Activated naive CD8-positive, alpha-beta T cell treated with anti-CD3 and anti-CD28 coated beads for 36 hours (primary cell): Measurements from ENCODE around the gene MLLT3. TPM values are rescaled to one million over a fixed set of nuclear protein-coding genes. Genes with fewer than 3 reads are reported as not detected.

Experiments
- DNase-seq: peaks from one replicate; pipeline ENCODE4 v3.0.0; 2021
- H3K27ac Mint-ChIP-seq: one replicate; pipeline ENCODE4 v1.8.0; 2022; ENCODE audit warnings: mild to moderate bottlenecking, moderate library complexity, mixed read lengths
- H3K27me3 Mint-ChIP-seq: one replicate; pipeline ENCODE4 v1.8.0; 2022; ENCODE audit warnings: mild to moderate bottlenecking, mixed read lengths
- H3K36me3 Mint-ChIP-seq: one replicate; pipeline ENCODE4 v1.8.0; 2021; ENCODE audit warnings: mild to moderate bottlenecking, mixed read lengths
- H3K4me1 Mint-ChIP-seq: one replicate; pipeline ENCODE4 v1.8.0; 2021; ENCODE audit warnings: mixed read lengths
- H3K4me3 Mint-ChIP-seq: one replicate; pipeline ENCODE4 v1.8.0; 2022; ENCODE audit warnings: mild to moderate bottlenecking, moderate library complexity, mixed read lengths
- H3K9me3 Mint-ChIP-seq: one replicate; pipeline ENCODE4 v1.8.0; 2022; ENCODE audit warnings: mixed read lengths
- total RNA-seq, 2 experiments: library from RNA; stranded (reverse); gene quantifications; one replicate each; pipeline ENCODE4 v1.2.3, GENCODE V29; 2021

The MLLT3 gene
- total RNA-seq, 2 experiments from 2014 or later: 68.0 to 69.9 TPM

DNA sequence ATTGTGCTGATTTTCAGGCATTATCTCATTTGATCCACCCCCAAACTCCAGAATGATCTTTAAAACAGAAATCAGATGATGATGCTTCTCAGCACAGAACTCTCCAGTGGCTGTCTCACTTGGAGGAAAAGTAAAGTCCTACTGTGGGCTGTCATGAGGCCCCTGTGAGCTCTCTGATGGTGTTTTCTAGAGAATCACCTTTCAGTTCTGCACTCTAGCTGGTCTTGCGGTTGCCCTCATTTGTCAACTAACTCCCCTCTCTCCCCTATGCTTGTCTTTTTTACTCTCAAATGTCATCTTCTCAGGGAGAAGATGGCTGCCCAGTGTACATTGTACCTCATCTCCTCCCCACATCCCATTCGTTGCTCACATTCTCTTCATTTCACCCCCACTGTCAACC is 295.8 kb downstream of the MLLT3 start:
- H3K27ac Mint-ChIP-seq: no peak overlapping the region
- H3K4me1 Mint-ChIP-seq: peaks cover 32% of the 10 kb centered on the region
- no peak overlapping the region for H3K4me3 Mint-ChIP-seq
- H3K27me3 Mint-ChIP-seq: no peaks in the 10 kb centered on the region
- peaks cover 11% of the 10 kb centered on the region for H3K36me3 Mint-ChIP-seq
- no peak for DNase-seq
- no peaks in the 10 kb centered on the region for H3K9me3 Mint-ChIP-seq

- no peaks in the 10 kb centered on the region for H3K27me3 Mint-ChIP-seq
- DNase-seq: no peak
- H3K4me3 Mint-ChIP-seq: no peak overlapping the region
- H3K27ac Mint-ChIP-seq: no peak overlapping the region
- H3K36me3 Mint-ChIP-seq: peaks cover 14% of the 10 kb centered on the region
- H3K9me3 Mint-ChIP-seq: no peaks in the 10 kb centered on the region
- H3K4me1 Mint-ChIP-seq: peaks cover 39% of the 10 kb centered on the region
Measured at GRCh38 chr9:20325008-20325407, 297.3 kb downstream of the MLLT3 start.

DNA sequence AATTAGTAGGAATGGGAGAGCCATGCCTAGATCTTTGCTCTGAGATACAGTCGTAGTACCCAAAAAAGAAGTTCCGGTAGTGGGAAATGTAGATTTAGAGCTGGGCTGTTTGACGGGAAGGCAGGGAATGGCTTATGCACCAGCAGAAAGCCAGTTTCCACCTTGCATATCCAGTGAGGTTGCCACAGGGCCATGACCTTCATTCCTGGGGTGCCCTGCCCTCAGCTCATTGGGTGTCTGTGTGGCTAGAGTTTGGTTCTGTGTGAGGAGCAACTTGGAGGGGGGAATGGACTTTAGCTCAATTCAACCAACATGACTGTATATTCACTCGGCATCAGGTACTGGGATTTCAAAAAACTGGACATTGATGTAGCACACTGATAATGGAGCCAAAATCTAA is 300.1 kb downstream of the MLLT3 start:
- no peak overlapping the region for H3K4me3 Mint-ChIP-seq

DNA sequence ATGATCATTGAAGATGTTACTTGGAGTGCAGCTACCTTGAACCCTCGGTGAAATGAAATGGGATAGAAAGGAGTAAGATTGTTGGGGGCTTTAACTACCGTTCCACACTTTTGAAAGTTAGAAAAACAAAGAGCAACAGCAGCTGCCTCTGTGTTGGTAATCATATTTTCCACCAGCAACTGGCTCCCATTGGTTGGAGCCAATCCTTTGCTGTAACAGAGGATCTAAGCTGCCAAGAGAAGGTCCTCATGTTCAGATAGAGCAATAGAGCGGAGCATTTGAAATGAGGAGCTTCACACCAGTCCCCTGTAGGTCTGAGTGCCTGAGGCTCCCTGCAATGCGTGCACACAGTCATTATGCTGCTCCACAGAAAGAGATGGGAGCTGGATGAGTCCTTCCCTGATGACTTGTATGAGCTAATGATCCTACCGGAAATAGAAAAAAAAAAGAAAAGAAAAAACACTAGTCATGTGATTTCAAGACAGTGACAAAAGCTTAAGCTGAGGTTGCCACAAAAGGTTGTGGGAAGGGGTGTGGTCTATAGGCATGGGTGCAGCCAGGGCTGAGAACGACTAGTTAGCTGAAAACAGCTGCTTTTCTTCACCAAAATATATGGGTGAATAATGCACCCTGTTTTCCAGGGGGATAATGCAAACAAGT is 300.7 kb downstream of the MLLT3 start:
- peaks cover 60% of the 10 kb centered on the region for H3K4me1 Mint-ChIP-seq
- no peak overlapping the region for H3K4me3 Mint-ChIP-seq
- peak; percentile 39 for DNase-seq
- peak overlapping the region; percentile 85 for H3K27ac Mint-ChIP-seq
- H3K27me3 Mint-ChIP-seq: no peaks in the 10 kb centered on the region
- no peaks in the 10 kb centered on the region for H3K9me3 Mint-ChIP-seq
- H3K36me3 Mint-ChIP-seq: peaks cover 12% of the 10 kb centered on the region

More for the DNA sequence above, 300.1 kb downstream of the MLLT3 start:
- peaks cover 57% of the 10 kb centered on the region for H3K4me1 Mint-ChIP-seq
- H3K36me3 Mint-ChIP-seq: peaks cover 14% of the 10 kb centered on the region
- no peak for DNase-seq
- H3K27ac Mint-ChIP-seq: peak overlapping the region; percentile 85
- H3K27me3 Mint-ChIP-seq: no peaks in the 10 kb centered on the region
- H3K9me3 Mint-ChIP-seq: no peaks in the 10 kb centered on the region

DNA sequence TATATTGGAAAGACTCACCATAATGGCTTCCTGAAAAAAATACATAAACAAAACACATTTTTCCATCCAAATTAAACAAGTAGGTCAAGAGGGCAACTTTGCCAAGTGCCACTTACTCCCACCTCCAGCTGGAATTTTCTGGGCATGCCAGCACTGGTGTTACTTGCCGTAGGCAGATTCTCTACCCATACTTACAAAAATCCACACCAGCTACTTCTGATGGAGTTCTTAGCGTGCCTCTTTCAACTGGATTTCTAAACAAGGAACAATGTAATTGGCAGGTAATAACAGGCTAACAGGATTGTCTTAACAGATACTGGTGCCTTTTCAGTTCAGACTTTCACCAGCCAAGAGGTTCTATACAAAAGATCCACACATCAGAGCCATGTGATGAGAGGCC is 301.4 kb downstream of the MLLT3 start:
- peaks cover 15% of the 10 kb centered on the region for H3K36me3 Mint-ChIP-seq
- no peak for DNase-seq
- H3K4me3 Mint-ChIP-seq: no peak overlapping the region
- H3K9me3 Mint-ChIP-seq: peaks cover 4% of the 10 kb centered on the region
- H3K27me3 Mint-ChIP-seq: no peaks in the 10 kb centered on the region
- H3K4me1 Mint-ChIP-seq: peaks cover 65% of the 10 kb centered on the region
- H3K27ac Mint-ChIP-seq: peak overlapping the region; percentile 85

- H3K4me1 Mint-ChIP-seq: peaks cover 76% of the 10 kb centered on the region
- H3K27me3 Mint-ChIP-seq: no peaks in the 10 kb centered on the region
- no peak overlapping the region for H3K4me3 Mint-ChIP-seq
- peaks cover 18% of the 10 kb centered on the region for H3K36me3 Mint-ChIP-seq
- peaks cover 6% of the 10 kb centered on the region for H3K9me3 Mint-ChIP-seq
- H3K27ac Mint-ChIP-seq: peak overlapping the region; percentile 85
- peak; percentile 37 for DNase-seq
Measured at GRCh38 chr9:20319641-20320337, 302.5 kb downstream of the MLLT3 start.

- H3K9me3 Mint-ChIP-seq: peaks cover 6% of the 10 kb centered on the region
- DNase-seq: no peak
- H3K27ac Mint-ChIP-seq: peak overlapping the region; percentile 85
- H3K4me1 Mint-ChIP-seq: peaks cover 77% of the 10 kb centered on the region
- no peak overlapping the region for H3K4me3 Mint-ChIP-seq
- H3K27me3 Mint-ChIP-seq: no peaks in the 10 kb centered on the region
- peaks cover 15% of the 10 kb centered on the region for H3K36me3 Mint-ChIP-seq
Measured at GRCh38 chr9:20319241-20319640, 303.1 kb downstream of the MLLT3 start.

DNA sequence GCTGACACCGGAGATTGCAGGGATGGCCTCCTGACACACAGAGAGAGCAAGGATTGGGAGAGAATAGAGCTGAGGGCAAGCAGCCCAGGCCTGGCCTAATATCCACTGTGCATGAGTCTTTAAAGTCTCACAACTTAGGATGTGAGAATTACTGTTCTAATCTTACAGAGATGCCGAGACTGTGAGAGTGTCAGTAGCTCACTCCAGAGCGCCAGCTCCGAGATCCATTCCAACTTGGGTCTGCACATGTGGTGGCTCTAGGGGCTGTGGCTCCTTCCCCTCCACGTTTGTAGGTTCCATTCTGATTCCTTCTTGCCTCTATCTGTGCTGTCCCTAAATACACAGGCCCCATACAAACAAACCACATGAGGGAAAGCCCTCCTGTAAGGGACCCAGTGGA is 304.6 kb downstream of the MLLT3 start:
- H3K9me3 Mint-ChIP-seq: peaks cover 8% of the 10 kb centered on the region
- no peak for DNase-seq
- no peaks in the 10 kb centered on the region for H3K27me3 Mint-ChIP-seq
- no peak overlapping the region for H3K27ac Mint-ChIP-seq
- H3K36me3 Mint-ChIP-seq: peaks cover 15% of the 10 kb centered on the region
- H3K4me1 Mint-ChIP-seq: peaks cover 71% of the 10 kb centered on the region
- H3K4me3 Mint-ChIP-seq: no peak overlapping the region

DNA sequence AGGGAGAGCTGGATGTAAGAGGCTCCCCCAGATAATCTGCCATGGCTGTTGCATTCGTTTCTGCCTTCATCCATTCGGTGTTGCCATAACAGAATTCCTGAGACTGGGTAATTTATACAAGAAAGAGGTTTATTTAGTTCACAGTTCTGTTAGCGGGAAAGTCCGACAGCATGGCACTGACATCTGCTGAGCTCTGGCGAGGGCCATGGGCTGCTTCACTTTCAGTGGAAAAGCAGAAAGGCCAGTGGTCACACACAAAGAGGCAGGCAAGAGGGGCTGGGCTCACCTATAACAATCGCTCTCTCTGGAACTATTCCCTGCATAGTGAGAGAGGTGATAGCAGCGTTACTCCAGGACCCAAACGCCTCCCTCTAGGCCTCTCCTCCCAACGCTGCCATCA is 305.9 kb downstream of the MLLT3 start:
- peaks cover 61% of the 10 kb centered on the region for H3K4me1 Mint-ChIP-seq
- no peak overlapping the region for H3K4me3 Mint-ChIP-seq
- H3K27ac Mint-ChIP-seq: peak overlapping the region; percentile 95
- H3K27me3 Mint-ChIP-seq: no peaks in the 10 kb centered on the region
- H3K36me3 Mint-ChIP-seq: peaks cover 11% of the 10 kb centered on the region
- H3K9me3 Mint-ChIP-seq: peaks cover 8% of the 10 kb centered on the region
- DNase-seq: no peak

DNA sequence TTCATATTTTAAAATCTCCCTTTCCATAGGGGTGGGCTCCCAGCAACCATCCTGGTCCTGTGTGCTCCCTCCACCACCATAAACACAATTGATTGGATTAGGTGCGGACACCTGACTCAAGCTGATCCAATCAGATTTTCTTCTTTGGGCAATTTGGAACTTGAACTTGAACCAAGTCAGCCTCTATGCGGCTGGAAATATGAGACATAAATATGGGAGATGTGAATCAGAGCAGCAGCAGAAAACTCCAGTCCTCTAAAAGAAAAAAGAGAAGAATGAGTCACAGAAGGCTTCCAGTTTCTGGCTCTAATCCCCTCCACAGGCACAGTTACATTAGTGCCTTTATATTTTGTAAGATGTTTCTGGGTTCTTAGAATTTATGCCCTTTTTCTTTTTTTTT is 306.6 kb downstream of the MLLT3 start:
- peaks cover 8% of the 10 kb centered on the region for H3K9me3 Mint-ChIP-seq
- H3K27ac Mint-ChIP-seq: peak overlapping the region; percentile 95
- peaks cover 54% of the 10 kb centered on the region for H3K4me1 Mint-ChIP-seq
- peak overlapping the region; percentile 51 for H3K4me3 Mint-ChIP-seq
- DNase-seq: peak; percentile 20
- H3K36me3 Mint-ChIP-seq: peaks cover 8% of the 10 kb centered on the region
- H3K27me3 Mint-ChIP-seq: no peaks in the 10 kb centered on the region

DNA sequence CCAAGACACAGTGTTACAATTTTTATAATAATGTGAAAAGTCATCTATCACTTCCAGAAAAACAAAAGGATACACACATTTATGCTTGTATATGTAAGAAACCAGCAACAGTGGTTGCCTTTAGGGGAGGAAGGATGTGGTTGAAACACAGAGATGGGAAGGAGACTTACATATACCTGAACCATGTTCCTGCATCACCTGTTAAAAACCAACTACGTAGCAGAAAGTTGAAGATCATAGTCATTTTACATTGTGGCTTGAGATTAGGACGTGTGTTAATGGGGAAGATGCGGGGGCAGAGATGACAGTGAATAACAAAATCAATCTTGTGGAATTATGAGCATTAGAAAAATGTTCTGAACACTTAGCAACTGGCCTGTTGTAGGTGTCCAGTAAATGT is 307.3 kb downstream of the MLLT3 start:
- H3K27ac Mint-ChIP-seq: peak overlapping the region; percentile 95
- H3K9me3 Mint-ChIP-seq: peaks cover 8% of the 10 kb centered on the region
- no peak overlapping the region for H3K4me3 Mint-ChIP-seq
- no peaks in the 10 kb centered on the region for H3K27me3 Mint-ChIP-seq
- peaks cover 8% of the 10 kb centered on the region for H3K36me3 Mint-ChIP-seq
- DNase-seq: no peak
- peaks cover 47% of the 10 kb centered on the region for H3K4me1 Mint-ChIP-seq

GRCh38 chr9:20313415-20313814 is 308.9 kb downstream of the MLLT3 start:
- Mint-ChIP-seq H3K36me3 (peaks cover 8% of the 10 kb centered on the region), H3K9me3 (peaks cover 8% of the 10 kb centered on the region), H3K27me3 (no peaks in the 10 kb centered on the region), H3K27ac (no peak overlapping the region), H3K4me1 (peaks cover 31% of the 10 kb centered on the region), H3K4me3 (no peak overlapping the region)
- DNase-seq: no peak

DNA sequence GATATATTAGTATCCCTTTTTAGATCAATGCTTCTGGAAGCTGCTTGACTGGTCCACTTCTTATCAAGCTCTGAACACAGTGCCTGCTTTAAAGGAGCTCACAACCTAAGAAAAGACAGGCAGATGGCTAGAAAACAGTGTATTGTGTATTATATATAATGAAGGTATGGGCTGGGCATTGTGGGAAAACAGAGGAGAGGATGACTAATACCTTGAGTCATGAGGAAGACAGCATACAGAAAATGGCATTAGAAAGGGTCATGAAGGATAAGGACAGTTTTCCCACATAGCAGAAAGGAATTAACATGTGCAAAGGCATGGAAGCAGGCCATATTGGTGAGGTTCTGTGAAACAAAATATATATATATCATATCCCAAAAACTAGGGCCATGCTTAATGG is 309.6 kb downstream of the MLLT3 start:
- no peak for DNase-seq
- Mint-ChIP-seq H3K9me3 (peaks cover 8% of the 10 kb centered on the region), H3K36me3 (peaks cover 8% of the 10 kb centered on the region), H3K27me3 (no peaks in the 10 kb centered on the region), H3K4me3 (no peak overlapping the region), H3K4me1 (peaks cover 29% of the 10 kb centered on the region), H3K27ac (no peak overlapping the region)

DNA sequence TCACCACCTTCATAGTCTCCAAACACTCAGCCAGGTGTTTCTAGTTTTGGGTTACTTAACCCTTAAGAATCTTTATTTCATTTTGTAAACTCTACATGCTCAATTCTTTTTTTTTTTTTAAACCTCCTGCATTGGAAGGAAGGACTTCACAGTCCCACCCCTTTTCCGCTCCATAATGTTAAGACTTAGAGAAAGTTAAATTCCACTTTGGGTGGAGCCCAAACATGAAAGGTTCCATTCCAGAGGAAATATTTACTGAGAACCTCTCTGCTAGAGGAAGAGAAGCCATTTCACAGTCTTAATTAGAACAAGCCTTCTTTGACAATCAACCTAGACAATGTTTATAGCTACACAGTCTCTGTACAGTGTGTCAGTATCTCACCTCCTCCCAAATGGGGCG is 312.3 kb downstream of the MLLT3 start:
- no peak for DNase-seq
- Mint-ChIP-seq H3K4me1 (peaks cover 14% of the 10 kb centered on the region), H3K9me3 (peaks cover 2% of the 10 kb centered on the region), H3K27ac (no peak overlapping the region), H3K36me3 (peaks cover 2% of the 10 kb centered on the region), H3K27me3 (no peaks in the 10 kb centered on the region), H3K4me3 (no peak overlapping the region)

GRCh38 chr9:20309124-20309523 is 313.2 kb downstream of the MLLT3 start:
- H3K9me3 Mint-ChIP-seq: peaks cover 2% of the 10 kb centered on the region
- no peak for DNase-seq
- H3K36me3 Mint-ChIP-seq: peaks cover 2% of the 10 kb centered on the region
- no peak overlapping the region for H3K27ac Mint-ChIP-seq
- no peak overlapping the region for H3K4me3 Mint-ChIP-seq
- peaks cover 7% of the 10 kb centered on the region for H3K4me1 Mint-ChIP-seq
- no peaks in the 10 kb centered on the region for H3K27me3 Mint-ChIP-seq

DNA sequence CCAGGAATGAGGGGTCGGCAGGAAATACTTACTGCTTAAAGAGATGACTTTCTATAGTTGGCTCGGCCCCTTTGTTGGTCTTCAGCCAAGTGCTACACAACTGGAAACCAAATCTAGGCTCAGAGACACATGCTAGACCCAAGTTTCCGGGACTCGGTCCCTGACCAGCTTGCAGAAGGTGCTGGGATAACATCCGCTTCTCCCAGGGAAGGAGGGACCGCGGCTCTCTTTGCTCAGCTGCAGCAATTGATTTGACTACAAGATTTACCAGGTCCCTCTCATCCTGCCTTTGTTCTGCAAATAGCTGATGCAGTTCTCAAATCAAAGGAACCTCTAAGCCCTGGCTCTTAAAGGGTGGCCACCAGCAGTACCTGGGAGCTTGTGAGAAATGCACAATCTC is 314.7 kb downstream of the MLLT3 start:
- Mint-ChIP-seq H3K9me3 (no peaks in the 10 kb centered on the region), H3K27me3 (no peaks in the 10 kb centered on the region), H3K27ac (no peak overlapping the region), H3K4me3 (no peak overlapping the region), H3K36me3 (peaks cover 2% of the 10 kb centered on the region), H3K4me1 (peaks cover 2% of the 10 kb centered on the region)
- no peak for DNase-seq
